ENCODE results near the gene RASA3. TPM values are rescaled to one million over a fixed set of nuclear protein-coding genes. Genes with fewer than 3 reads are reported as not detected.

RASA3 gene
- total RNA-seq, 5 donors from 2014 or later (not counting 1 experiment from before 2014, with no cell fraction given): 223 to 267 (median 238) TPM

DNA sequence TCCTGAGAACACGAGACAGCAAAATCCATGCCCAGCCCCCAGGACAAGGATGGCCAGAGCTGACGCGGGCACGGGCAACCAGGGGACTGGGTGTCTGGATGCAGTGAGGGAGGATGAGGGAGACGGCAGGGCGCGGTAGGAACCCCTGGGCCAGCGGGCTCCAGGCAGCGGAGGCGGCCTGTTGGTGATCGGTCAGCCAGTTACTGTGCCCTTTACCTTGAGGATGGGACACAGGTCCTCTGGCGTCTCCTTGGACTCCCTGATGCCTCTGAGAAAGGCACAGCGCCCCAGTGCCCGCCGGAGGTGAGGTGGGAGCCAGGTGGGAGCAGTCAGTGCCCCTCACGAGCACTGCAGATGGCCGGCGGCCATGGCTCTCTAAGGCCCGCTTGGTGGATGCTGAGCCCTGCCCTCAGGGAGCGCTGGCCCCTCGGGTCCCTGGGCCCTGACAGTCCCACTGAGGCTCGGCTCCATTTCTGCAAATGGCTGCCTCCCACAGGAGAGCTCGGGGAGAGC is 189.8 kb downstream of the RASA3 start:
- no peaks in the 10 kb centered on the region for H3K9me3 Mint-ChIP-seq
- Histone ChIP-seq H3K4me1 (ENCODE audit: control insufficient read depth in 1 of 2, extremely low read depth in 1 of 2, insufficient read depth in 2 of 2, low read length in 2 of 2) (no peaks in the 10 kb centered on the region), H3K4me3 (ENCODE audit: control insufficient read depth in 1 of 2, extremely low read depth in 1 of 2, low read length in 1 of 2) (no peak overlapping the region), H3K9me3 (no peaks in the 10 kb centered on the region), H3K36me3 (ENCODE audit: control insufficient read depth in 2 of 2, extremely low read depth in 1 of 2, insufficient read depth in 1 of 2, low read length in 1 of 2) (peaks cover 0 to 2% of the 10 kb centered on the region in 2 donors), H3K27ac (ENCODE audit: low read length) (no peak overlapping the region), H3K27me3 (replicated peaks in 1 of 2; ENCODE audit: control insufficient read depth in 2 of 2, extremely low read depth in 1 of 2, insufficient read depth in 2 of 2, low read length in 1 of 2) (peaks cover 0 to 22% of the 10 kb centered on the region in 2 experiments)
- WGBS (ENCODE audit: insufficient coverage): 91% methylated on average over 19 of the region's 23 CpGs
- DNase-seq: no peak
- no peak for ATAC-seq (replicated peaks in 1 of 4)
- H3K27me3 Mint-ChIP-seq: no peaks in the 10 kb centered on the region
- ChIA-PET CTCF (no interaction called here), POLR2A (no interaction called here)
- no peaks in the 10 kb centered on the region for H3K36me3 Mint-ChIP-seq
- no peak overlapping the region for H3K4me3 Mint-ChIP-seq
- no peak overlapping the region for H3K27ac Mint-ChIP-seq
- H3K4me1 Mint-ChIP-seq: peaks cover 0 to 6% (median 3%) of the 10 kb centered on the region in 3 donors

DNA sequence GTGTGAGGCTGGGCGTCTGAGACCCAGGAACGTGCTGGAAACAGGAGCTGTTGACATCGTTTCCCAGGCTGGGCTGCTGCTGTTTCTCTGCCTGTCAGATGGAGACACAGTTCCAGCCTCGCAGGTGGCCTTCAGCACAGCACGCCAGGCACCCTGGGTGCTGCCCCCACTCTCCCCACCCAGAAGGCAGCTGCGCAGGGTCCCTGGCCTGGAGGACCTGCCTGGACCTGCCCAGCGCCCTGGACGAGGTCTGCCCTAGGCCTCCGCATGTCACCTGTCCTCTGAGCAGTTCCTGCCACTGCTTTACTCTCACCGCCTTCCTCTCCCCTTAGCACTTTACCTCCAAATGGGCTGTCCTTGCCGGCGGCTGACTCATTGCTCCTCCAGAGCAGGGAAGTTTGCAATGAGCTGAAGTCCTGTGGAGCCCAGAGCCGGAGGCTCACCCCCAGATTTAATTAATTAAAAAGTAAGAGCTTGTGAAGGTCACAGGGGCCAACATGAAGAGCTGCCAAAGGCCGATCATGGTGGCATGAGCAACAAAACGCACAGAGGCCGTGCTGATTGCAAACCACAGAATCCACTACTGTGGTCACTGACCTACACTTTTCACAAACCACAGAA is 190.7 kb downstream of the RASA3 start:
- 72% methylated on average over 10 of the region's 16 CpGs for WGBS (ENCODE audit: insufficient coverage)

GRCh38 chr13:113939944-113940297 is 192.5 kb downstream of the RASA3 start:
- POLR2A ChIA-PET: no interaction called here
- Mint-ChIP-seq H3K36me3 (no peaks in the 10 kb centered on the region), H3K4me1 (no peaks in the 10 kb centered on the region), H3K27me3 (no peaks in the 10 kb centered on the region), H3K9me3 (no peaks in the 10 kb centered on the region), H3K27ac (no peak overlapping the region), H3K4me3 (no peak overlapping the region)
- DNase-seq: no peak
- Histone ChIP-seq H3K27me3 (replicated peaks in 1 of 2; ENCODE audit: control insufficient read depth in 2 of 2, extremely low read depth in 1 of 2, insufficient read depth in 2 of 2, low read length in 1 of 2) (peaks cover 0 to 36% of the 10 kb centered on the region in 2 experiments), H3K4me1 (ENCODE audit: control insufficient read depth in 1 of 2, extremely low read depth in 1 of 2, insufficient read depth in 2 of 2, low read length in 2 of 2) (no peaks in the 10 kb centered on the region), H3K27ac (ENCODE audit: low read length) (no peak overlapping the region), H3K9me3 (no peaks in the 10 kb centered on the region), H3K4me3 (ENCODE audit: control insufficient read depth in 1 of 2, extremely low read depth in 1 of 2, low read length in 1 of 2) (no peak overlapping the region), H3K36me3 (ENCODE audit: control insufficient read depth in 2 of 2, extremely low read depth in 1 of 2, insufficient read depth in 1 of 2, low read length in 1 of 2) (peaks cover 0 to 2% of the 10 kb centered on the region in 2 donors)
- CTCF ChIA-PET: no interaction called here
- no peak for ATAC-seq (replicated peaks in 1 of 4)
- 84% methylated on average over 13 of the region's 16 CpGs for WGBS (ENCODE audit: insufficient coverage)

More for the DNA sequence above, 190.7 kb downstream of the RASA3 start:
- ATAC-seq (replicated peaks in 1 of 4) (no peak), DNase-seq (no peak)
- Mint-ChIP-seq H3K36me3 (no peaks in the 10 kb centered on the region), H3K4me3 (no peak overlapping the region), H3K27me3 (no peaks in the 10 kb centered on the region), H3K9me3 (no peaks in the 10 kb centered on the region), H3K4me1 (peaks cover 0 to 6% (median 3%) of the 10 kb centered on the region in 3 donors), H3K27ac (no peak overlapping the region)
- POLR2A ChIA-PET: no interaction called here
- H3K4me1 ChIP-seq (ENCODE audit: control insufficient read depth in 1 of 2, extremely low read depth in 1 of 2, insufficient read depth in 2 of 2, low read length in 2 of 2): no peaks in the 10 kb centered on the region
- no peaks in the 10 kb centered on the region for H3K9me3 ChIP-seq
- H3K36me3 ChIP-seq (ENCODE audit: control insufficient read depth in 2 of 2, extremely low read depth in 1 of 2, insufficient read depth in 1 of 2, low read length in 1 of 2): peaks cover 0 to 2% of the 10 kb centered on the region in 2 donors
- no peak overlapping the region for H3K4me3 ChIP-seq (ENCODE audit: control insufficient read depth in 1 of 2, extremely low read depth in 1 of 2, low read length in 1 of 2)
- H3K27ac ChIP-seq (ENCODE audit: low read length): no peak overlapping the region
- peaks cover 0 to 25% of the 10 kb centered on the region in 2 experiments for H3K27me3 ChIP-seq (replicated peaks in 1 of 2; ENCODE audit: control insufficient read depth in 2 of 2, extremely low read depth in 1 of 2, insufficient read depth in 2 of 2, low read length in 1 of 2)
- CTCF ChIA-PET: no interaction called here

DNA sequence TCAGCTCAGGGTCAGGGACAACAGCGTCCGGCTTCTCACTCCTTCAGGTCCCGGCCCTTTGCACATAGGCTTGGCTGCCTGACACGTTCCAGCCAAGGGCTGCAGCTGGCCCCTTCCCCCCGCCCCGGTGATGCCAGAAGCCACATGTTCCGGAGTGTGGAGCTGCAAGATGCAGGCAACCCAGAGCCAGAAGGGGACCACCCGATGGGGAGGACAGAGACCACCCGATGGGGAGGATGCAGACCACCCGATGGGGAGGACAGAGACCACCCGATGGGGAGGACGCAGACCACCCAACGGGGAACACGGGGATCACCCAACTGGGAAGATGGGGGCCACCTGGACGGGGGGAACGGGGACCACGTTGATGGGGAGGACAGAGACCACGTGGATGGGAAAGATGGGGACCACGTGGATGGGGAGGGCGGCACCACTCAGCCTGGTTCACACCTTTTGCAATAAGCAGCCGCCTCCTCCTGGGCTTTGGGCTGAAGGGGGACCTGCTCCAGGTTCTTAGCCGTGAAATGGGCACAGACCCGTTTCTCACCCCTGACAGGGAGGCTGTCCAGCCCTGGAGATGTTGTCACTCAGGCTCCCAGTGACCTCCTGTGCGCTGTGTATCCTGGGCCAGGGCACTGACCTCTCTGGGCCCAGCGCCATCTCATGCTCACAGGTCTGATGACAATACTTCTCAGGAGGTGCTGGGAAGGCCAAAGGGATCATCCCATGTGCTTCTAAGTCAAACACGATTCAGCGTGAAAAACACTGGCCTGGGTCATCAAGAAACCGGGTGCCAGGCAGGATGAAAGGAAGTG is 193.1 kb downstream of the RASA3 start:
- peaks cover 0 to 2% of the 10 kb centered on the region in 2 donors for H3K36me3 ChIP-seq (ENCODE audit: control insufficient read depth in 2 of 2, extremely low read depth in 1 of 2, insufficient read depth in 1 of 2, low read length in 1 of 2)
- H3K4me1 Mint-ChIP-seq: no peaks in the 10 kb centered on the region
- no peak for DNase-seq
- no peaks in the 10 kb centered on the region for H3K27me3 Mint-ChIP-seq
- peaks cover 0 to 42% of the 10 kb centered on the region in 2 experiments for H3K27me3 ChIP-seq (replicated peaks in 1 of 2; ENCODE audit: control insufficient read depth in 2 of 2, extremely low read depth in 1 of 2, insufficient read depth in 2 of 2, low read length in 1 of 2)
- ATAC-seq (replicated peaks in 1 of 4): no peak
- 80% methylated on average over 28 of the region's 28 CpGs for WGBS (ENCODE audit: insufficient coverage)
- H3K4me3 Mint-ChIP-seq: no peak overlapping the region
- H3K4me3 ChIP-seq (ENCODE audit: control insufficient read depth in 1 of 2, extremely low read depth in 1 of 2, low read length in 1 of 2): no peak overlapping the region
- H3K27ac Mint-ChIP-seq: no peak overlapping the region
- H3K4me1 ChIP-seq (ENCODE audit: control insufficient read depth in 1 of 2, extremely low read depth in 1 of 2, insufficient read depth in 2 of 2, low read length in 2 of 2): no peaks in the 10 kb centered on the region
- ChIA-PET POLR2A (interaction anchor here in 1 of 2 donors (0.7 kb wide), 1 partner anchor 10 kb away, joined by 3 read pairs; no protein-coding TSS in a partner anchor), CTCF (no interaction called here)
- H3K9me3 ChIP-seq: no peaks in the 10 kb centered on the region
- no peaks in the 10 kb centered on the region for H3K9me3 Mint-ChIP-seq
- H3K27ac ChIP-seq (ENCODE audit: low read length): no peak overlapping the region
- no peaks in the 10 kb centered on the region for H3K36me3 Mint-ChIP-seq

- CTCF ChIA-PET: no interaction called here
- no peak for ATAC-seq (replicated peaks in 1 of 4)
- H3K27ac Mint-ChIP-seq: no peak overlapping the region
Measured at GRCh38 chr13:113938716-113939115, 193.7 kb downstream of the RASA3 start.

DNA sequence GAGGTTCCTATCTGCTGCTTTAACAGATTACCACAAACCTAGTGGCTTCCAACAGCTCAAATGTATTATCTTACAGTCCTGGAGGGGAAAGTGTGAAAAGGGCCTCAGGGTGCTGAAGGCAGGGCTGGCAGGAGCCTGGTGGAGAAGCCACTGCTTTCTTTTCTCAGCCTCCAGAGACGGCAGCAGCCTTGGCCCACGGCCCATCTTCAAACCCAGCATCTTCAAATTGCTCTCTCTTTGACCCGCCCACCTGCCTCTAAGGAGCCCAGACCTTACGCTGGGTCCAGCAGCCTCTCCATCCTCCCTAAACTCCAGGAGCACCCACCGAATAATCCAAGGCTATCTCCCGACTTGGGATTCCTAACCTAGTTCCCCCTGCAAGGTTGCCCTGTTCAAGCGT is 194.2 kb downstream of the RASA3 start:
- 77% methylated on average over 7 of the region's 7 CpGs for WGBS (ENCODE audit: insufficient coverage)
- Mint-ChIP-seq H3K4me3 (no peak overlapping the region), H3K36me3 (no peaks in the 10 kb centered on the region), H3K9me3 (no peaks in the 10 kb centered on the region), H3K4me1 (no peaks in the 10 kb centered on the region), H3K27me3 (no peaks in the 10 kb centered on the region), H3K27ac (no peak overlapping the region)
- no peak overlapping the region for H3K27ac ChIP-seq (ENCODE audit: low read length)
- peaks cover 0 to 48% of the 10 kb centered on the region in 2 experiments for H3K27me3 ChIP-seq (replicated peaks in 1 of 2; ENCODE audit: control insufficient read depth in 2 of 2, extremely low read depth in 1 of 2, insufficient read depth in 2 of 2, low read length in 1 of 2)
- H3K9me3 ChIP-seq: no peaks in the 10 kb centered on the region
- ChIA-PET POLR2A (interaction anchor here in 1 of 2 donors (0.7 kb wide), 1 partner anchor 9 kb away, joined by 3 read pairs; no protein-coding TSS in a partner anchor), CTCF (no interaction called here)
- H3K4me3 ChIP-seq (ENCODE audit: control insufficient read depth in 1 of 2, extremely low read depth in 1 of 2, low read length in 1 of 2): no peak overlapping the region
- ATAC-seq (replicated peaks in 1 of 4) (no peak), DNase-seq (no peak)
- H3K4me1 ChIP-seq (ENCODE audit: control insufficient read depth in 1 of 2, extremely low read depth in 1 of 2, insufficient read depth in 2 of 2, low read length in 2 of 2): no peaks in the 10 kb centered on the region
- peaks cover 0 to 2% of the 10 kb centered on the region in 2 donors for H3K36me3 ChIP-seq (ENCODE audit: control insufficient read depth in 2 of 2, extremely low read depth in 1 of 2, insufficient read depth in 1 of 2, low read length in 1 of 2)

More at GRCh38 chr13:113938716-113939115, 193.7 kb downstream of the RASA3 start:
- H3K4me3 ChIP-seq (ENCODE audit: control insufficient read depth in 1 of 2, extremely low read depth in 1 of 2, low read length in 1 of 2): no peak overlapping the region
- H3K4me1 ChIP-seq (ENCODE audit: control insufficient read depth in 1 of 2, extremely low read depth in 1 of 2, insufficient read depth in 2 of 2, low read length in 2 of 2): no peaks in the 10 kb centered on the region
- Mint-ChIP-seq H3K9me3 (no peaks in the 10 kb centered on the region), H3K4me1 (no peaks in the 10 kb centered on the region), H3K4me3 (no peak overlapping the region), H3K36me3 (no peaks in the 10 kb centered on the region), H3K27me3 (no peaks in the 10 kb centered on the region)
- H3K27me3 ChIP-seq (replicated peaks in 1 of 2; ENCODE audit: control insufficient read depth in 2 of 2, extremely low read depth in 1 of 2, insufficient read depth in 2 of 2, low read length in 1 of 2): peaks cover 0 to 48% of the 10 kb centered on the region in 2 experiments
- H3K9me3 ChIP-seq: no peaks in the 10 kb centered on the region
- H3K27ac ChIP-seq (ENCODE audit: low read length): no peak overlapping the region
- no peak for DNase-seq
- POLR2A ChIA-PET: interaction anchor here in 1 of 2 donors (0.7 kb wide), 1 partner anchor 10 kb away, joined by 3 read pairs; no protein-coding TSS in a partner anchor
- peaks cover 0 to 2% of the 10 kb centered on the region in 2 donors for H3K36me3 ChIP-seq (ENCODE audit: control insufficient read depth in 2 of 2, extremely low read depth in 1 of 2, insufficient read depth in 1 of 2, low read length in 1 of 2)
- WGBS (ENCODE audit: insufficient coverage): 83% methylated on average over 11 of the region's 11 CpGs
